Hematopoietic multipotent progenitor cell treated with erythropoietin and hydrocortisone succinate and interleukin-3 and kit ligand, for 4 days (in vitro differentiated cells): Measurements from ENCODE around the gene CAMK1.
"Not testable (repeated sequence)": the region's sequence is repeated elsewhere in the genome, so short reads cannot be mapped to it uniquely, and the experiment has no call there.

Experiments used
- DNase-seq: peaks from one replicate; pipeline ENCODE4 v3.0.0-alpha.2; 2015

CAMK1 gene

GRCh38 chr3:9792405-9793160 is 22.8 kb upstream of the CAMK1 start, which contains the start of the genes ARPC4 and TADA3:
ARPC4 (plus strand) TSS chr3:9793082; CDS start chr3:9793122, 40 bp downstream.
TADA3 (minus strand) TSS chr3:9792473; CDS start chr3:9791466, 1,007 bp downstream.
- DNase-seq = peak; percentile 98

- DNase-seq = no peak
Measured at GRCh38 chr3:9791790-9792404, 22.1 kb upstream of the CAMK1 start.

- no peak for DNase-seq
Measured at GRCh38 chr3:9791127-9791526, 21.4 kb upstream of the CAMK1 start.

- no peak for DNase-seq
Measured at GRCh38 chr3:9787714-9788113, 18.0 kb upstream of the CAMK1 start.

GRCh38 chr3:9786825-9787669 is 17.3 kb upstream of the CAMK1 start:
- peak; percentile 61 for DNase-seq

- peak; percentile 79 for DNase-seq
Measured at GRCh38 chr3:9786209-9786739, 16.5 kb upstream of the CAMK1 start.

GRCh38 chr3:9785602-9786001 is 15.9 kb upstream of the CAMK1 start:
- peak; percentile 64 for DNase-seq

GRCh38 chr3:9784965-9785364 is 15.2 kb upstream of the CAMK1 start:
- DNase-seq = no peak

- DNase-seq = no peak
Measured at GRCh38 chr3:9783954-9784353, 14.2 kb upstream of the CAMK1 start.

- DNase-seq = peak; percentile 64
Measured at GRCh38 chr3:9782770-9783169, 13.0 kb upstream of the CAMK1 start.

- peak; percentile 67 for DNase-seq
Measured at GRCh38 chr3:9781978-9782603, 12.3 kb upstream of the CAMK1 start.

GRCh38 chr3:9781551-9781950 is 11.8 kb upstream of the CAMK1 start:
- peak; percentile 28 for DNase-seq

- no peak for DNase-seq
Measured at GRCh38 chr3:9780910-9781309, 11.2 kb upstream of the CAMK1 start.

GRCh38 chr3:9780458-9780812 is 10.7 kb upstream of the CAMK1 start:
- DNase-seq = peak; percentile 54

GRCh38 chr3:9779721-9780457 is 10.1 kb upstream of the CAMK1 start:
- DNase-seq = peak; percentile 95

GRCh38 chr3:9779075-9779593 is 9.4 kb upstream of the CAMK1 start:
- peak; percentile 51 for DNase-seq

- no peak for DNase-seq
Measured at GRCh38 chr3:9778143-9779074, 8.7 kb upstream of the CAMK1 start.

- no peak for DNase-seq
Measured at GRCh38 chr3:9777694-9778021, 7.9 kb upstream of the CAMK1 start.

GRCh38 chr3:9776896-9777693 is 7.3 kb upstream of the CAMK1 start:
- DNase-seq = peak; percentile 40

- not testable (repeated sequence) for DNase-seq
Measured at GRCh38 chr3:9771007-9771406, 1.3 kb upstream of the CAMK1 start.
